HEK293T (cell line): Measurements from ENCODE around the gene ZNF248.

Source experiments
- CTCF ChIA-PET: fragments of 350-600 bp; formaldehyde crosslinking; extraction: SDS; loops from one replicate; lab custom pipeline; 2021; ENCODE audit warnings: antibody characterized with exemption, inconsistent platforms; lab: Yijun Ruan, JAX
- POLR2A ChIA-PET: fragments of 350-600 bp; formaldehyde crosslinking; extraction: SDS; loops from one replicate; lab custom pipeline; 2020; ENCODE audit warnings: antibody characterized with exemption, inconsistent platforms; lab: Yijun Ruan, JAX
- DNase-seq: peaks from one replicate; pipeline ENCODE4 v3.0.0; 2012; ENCODE audit warnings: mixed read lengths; ENCODE audit errors: extremely low spot score
- ARNT ChIP-seq: fragments of 450-650 bp; IDR thresholded peaks from 2 replicates; pipeline ENCODE4 v1.6.1; 2017; ENCODE audit warnings: mild to moderate bottlenecking
- BHLHE40 ChIP-seq: fragments of 450-650 bp; IDR thresholded peaks from 2 replicates; pipeline ENCODE4 v1.6.1; 2016; ENCODE audit warnings: mild to moderate bottlenecking, moderate library complexity, borderline replicate concordance
- CTBP1 ChIP-seq: fragments of 450-650 bp; IDR thresholded peaks from 2 replicates; pipeline ENCODE4 v1.6.1; 2016; ENCODE audit warnings: borderline replicate concordance
- ELF4 ChIP-seq: fragments of 450-650 bp; IDR thresholded peaks from 2 replicates; pipeline ENCODE4 v1.6.1; 2017; ENCODE audit warnings: antibody characterized with exemption
- FOXA1 ChIP-seq: fragments of 450-650 bp; IDR thresholded peaks from 2 replicates; pipeline ENCODE4 v1.6.1; 2016; ENCODE audit warnings: mild to moderate bottlenecking
- FOXK2 ChIP-seq: fragments of 450-650 bp; IDR thresholded peaks from 2 replicates; pipeline ENCODE4 v1.6.1; 2016; ENCODE audit warnings: mild to moderate bottlenecking
- FOXM1 ChIP-seq: fragments of 450-650 bp; IDR thresholded peaks from 2 replicates; pipeline ENCODE4 v1.6.1; 2017; ENCODE audit warnings: mild to moderate bottlenecking, borderline replicate concordance
- HDGF ChIP-seq: fragments of 450-650 bp; IDR thresholded peaks from 2 replicates; pipeline ENCODE4 v1.6.1; 2017; ENCODE audit warnings: antibody characterized with exemption, borderline replicate concordance
- L3MBTL2 ChIP-seq: fragments of 450-650 bp; conservative IDR thresholded peaks from 2 replicates; pipeline ENCODE4 v1.6.1; 2016; ENCODE audit warnings: mild to moderate bottlenecking
- LEF1 ChIP-seq: fragments of 450-650 bp; IDR thresholded peaks from 2 replicates; pipeline ENCODE4 v1.6.1; 2017; ENCODE audit warnings: mild to moderate bottlenecking, borderline replicate concordance
- NFRKB ChIP-seq: fragments of 450-650 bp; IDR thresholded peaks from 2 replicates; pipeline ENCODE4 v1.6.1; 2016; ENCODE audit warnings: mild to moderate bottlenecking, moderate library complexity
- PKNOX1 ChIP-seq: fragments of 450-650 bp; IDR thresholded peaks from 2 replicates; pipeline ENCODE4 v1.6.1; 2016
- SP1 ChIP-seq: fragments of 450-650 bp; IDR thresholded peaks from 2 replicates; pipeline ENCODE4 v1.6.1; 2017
- SUZ12 ChIP-seq: fragments of 450-650 bp; IDR thresholded peaks from 2 replicates; pipeline ENCODE4 v1.6.1; 2016; ENCODE audit warnings: mild to moderate bottlenecking
- TARDBP ChIP-seq: fragments of 450-650 bp; IDR thresholded peaks from 2 replicates; pipeline ENCODE4 v1.6.1; 2016
- ZNF384 ChIP-seq: fragments of 450-650 bp; IDR thresholded peaks from 2 replicates; pipeline ENCODE4 v1.6.1; 2016

The ZNF248 gene

GRCh38 chr10:37762287-37762686, 95.1 kb downstream of the ZNF248 start:
- ChIA-PET POLR2A (no interaction called here), CTCF (no interaction called here)
- no peak for TF ChIP-seq TARDBP
- DNase-seq, result no peak

- POLR2A ChIA-PET, result no interaction called here
- no peak for DNase-seq
- CTCF ChIA-PET, result no interaction called here
- TF ChIP-seq SUZ12 (no peak), TARDBP (no peak), NFRKB (no peak), L3MBTL2 (no peak), FOXA1 (no peak), LEF1 (no peak), ZNF384 (no peak), HDGF (no peak), CTBP1 (no peak), SP1 (no peak), FOXK2 (no peak), FOXM1 (no peak), ELF4 (no peak), PKNOX1 (no peak), ARNT (no peak), BHLHE40 (no peak)
Measured at GRCh38 chr10:37760817-37761216, 96.6 kb downstream of the ZNF248 start.

GRCh38 chr10:37758074-37758473, 99.3 kb downstream of the ZNF248 start:
- ChIA-PET CTCF (no interaction called here), POLR2A (no interaction called here)
- DNase-seq, result no peak
- TF ChIP-seq ARNT (no peak), FOXA1 (no peak)

GRCh38 chr10:37754538-37755323, 102.7 kb downstream of the ZNF248 start:
- CTCF ChIA-PET, result interaction anchor here (0.6 to 1.1 kb wide), 2 partner anchors 17 to 229 kb away, joined by 3 to 6 read pairs; no protein-coding TSS in a partner anchor
- POLR2A ChIA-PET, result no interaction called here
- TF ChIP-seq FOXK2 (no peak), FOXA1 (no peak), BHLHE40 (no peak), SUZ12 (no peak), L3MBTL2 (no peak), LEF1 (no peak), PKNOX1 (no peak), SP1 (no peak), ZNF384 (no peak), TARDBP (no peak), ELF4 (no peak), ARNT (no peak), CTBP1 (no peak), NFRKB (no peak), FOXM1 (no peak), HDGF (no peak)
- peak; percentile 10 for DNase-seq

GRCh38 chr10:37752334-37752875, 105.0 kb downstream of the ZNF248 start:
- TF ChIP-seq FOXM1 (no peak), ZNF384 (no peak)
- CTCF ChIA-PET, result interaction anchor here (0.7 kb wide), 1 partner anchor 23 kb away, joined by 3 read pairs; no protein-coding TSS in a partner anchor
- no peak for DNase-seq
- POLR2A ChIA-PET, result no interaction called here

GRCh38 chr10:37748170-37748569, 109.2 kb downstream of the ZNF248 start:
- ChIA-PET CTCF (no interaction called here), POLR2A (no interaction called here)
- DNase-seq, result no peak
- TF ChIP-seq LEF1 (no peak), L3MBTL2 (no peak), SP1 (no peak)

GRCh38 chr10:37747081-37747480, 110.3 kb downstream of the ZNF248 start:
- ChIA-PET POLR2A (no interaction called here), CTCF (no interaction called here)

GRCh38 chr10:37741831-37742230, 115.6 kb downstream of the ZNF248 start:
- POLR2A ChIA-PET, result no interaction called here
- DNase-seq, result no peak
- CTCF ChIA-PET, result no interaction called here
- no peak for TF ChIP-seq ELF4
- TF ChIP-seq FOXM1, result no peak
- TF ChIP-seq FOXK2, result no peak
- TF ChIP-seq NFRKB, result no peak
- no peak for TF ChIP-seq LEF1
- no peak for TF ChIP-seq SP1
- no peak for TF ChIP-seq HDGF
- no peak for TF ChIP-seq CTBP1
- no peak for TF ChIP-seq FOXA1
- TF ChIP-seq ZNF384, result no peak
- no peak for TF ChIP-seq L3MBTL2
- TF ChIP-seq TARDBP, result no peak
- TF ChIP-seq ARNT, result no peak

More at GRCh38 chr10:37747081-37747480, 110.3 kb downstream of the ZNF248 start:
- no peak for DNase-seq
- TF ChIP-seq FOXK2, result no peak
- TF ChIP-seq L3MBTL2, result no peak
- no peak for TF ChIP-seq LEF1
- TF ChIP-seq ZNF384, result no peak
